Endothelial cell of umbilical vein (primary cell): ENCODE measurements around the gene SLC25A21.

Experiments used
- CTCF ChIP-seq, 2 donors: IDR thresholded peaks; 1 replicate in 1 of 2; 2 replicates in 1 of 2; pipeline ENCODE4 v1.5.1; 2011; ENCODE audit warnings: low read length in 2 of 2, mild to moderate bottlenecking in 2 of 2, moderate library complexity in 2 of 2, control low read depth in 1 of 2, inconsistent platforms in 1 of 2, low read depth in 1 of 2; ENCODE audit not compliant: insufficient read depth in 1 of 2; ENCODE audit errors: extremely low read depth in 1 of 2
- POLR2A ChIP-seq: IDR thresholded peaks from 2 replicates; pipeline ENCODE4 v1.6.1; 2012; ENCODE audit warnings: low read depth, mild to moderate bottlenecking, control low read depth, low read length

- TF ChIP-seq CTCF (IDR thresholded peaks at IDR 0.05; ENCODE audit: extremely low read depth in 1 of 2, insufficient read depth in 1 of 2, low read depth in 1 of 2, low read length in 2 of 2) (no peak), POLR2A (no peak)
These were observed 316.1 kb downstream of the SLC25A21 start for GRCh38 chr14:36856095-36856878.
